Measurements from ENCODE around the gene INSYN1. TPM values are rescaled to one million over a fixed set of nuclear protein-coding genes. Genes with fewer than 3 reads are reported as not detected.

Gene INSYN1
- total RNA-seq, 1 donor from 2014 or later: not detected

- intact Hi-C loops (cut with micrococcal nuclease): no loop called here
Observed at GRCh38 chr15:73688455-73688854, 64.7 kb downstream of the INSYN1 start.

GRCh38 chr15:73687351-73687750 lies 65.8 kb downstream of the INSYN1 start:
- intact Hi-C loops (cut with micrococcal nuclease): no loop called here

- intact Hi-C loops (cut with micrococcal nuclease): no loop called here
Observed at GRCh38 chr15:73686781-73687256, 66.3 kb downstream of the INSYN1 start.

- intact Hi-C loops (cut with micrococcal nuclease): no loop called here
Observed at GRCh38 chr15:73685981-73686380, 67.2 kb downstream of the INSYN1 start.

Other genes with a start within 250 kb of the INSYN1 start
- 41.4 and 42.5 TPM in 2 replicates for gene NPTN, start 120.0 kb downstream of the INSYN1 start, total RNA-seq
- gene CD276, start 69.0 kb downstream of the INSYN1 start, total RNA-seq: 1.1 and 2.8 TPM in 2 replicates
- gene TBC1D21, start 120.2 kb upstream of the INSYN1 start, total RNA-seq: not detected in 2 replicates
- gene LOXL1, start 173.1 kb upstream of the INSYN1 start, total RNA-seq: 0.70 TPM in 2 replicates
- 9.8 and 11.5 TPM in 2 replicates for gene STOML1, start 238.9 kb upstream of the INSYN1 start, total RNA-seq
- 89.5 and 93.0 TPM in 2 replicates for gene PML, start 241.4 kb upstream of the INSYN1 start, total RNA-seq